Panc1 (cell line): ENCODE results near the gene NKD1. TPM values are rescaled to one million over a fixed set of nuclear protein-coding genes. Genes with fewer than 3 reads are reported as not detected.

Experiments used
- ATAC-seq: fragments of 200-7000 bp; cut with Tn5 transposase; 2 replicates; pipeline ENCODE4 v1.9.1; 2020; ENCODE audit warnings: mild to moderate bottlenecking, moderate library complexity
- BruUV-seq: library from RNA; stranded (reverse); fragments of 400-500 nt; replicated peaks from 2 replicates; lab custom pipeline; 2021; lab: Mats Ljungman, UMichigan
- CTCF ChIA-PET: fragments of 300-600 bp; sonication (Branson Sonifier 250); formaldehyde crosslinking; loops from one replicate; lab custom pipeline; 2022; ENCODE audit warnings: antibody characterized with exemption; lab: Charles Lee
- POLR2A ChIA-PET: fragments of 300-600 bp; sonication (Branson Sonifier 250); formaldehyde crosslinking; loops from one replicate; lab custom pipeline; 2022; ENCODE audit warnings: antibody characterized with exemption; lab: Charles Lee
- DNase-seq: peaks from one replicate; pipeline ENCODE4 v3.0.0-alpha.2; 2010; ENCODE audit warnings: low read depth, low spot score
- H3K27ac ChIP-seq: 2 replicates; pipeline ENCODE4 v1.5.1; 2011; ENCODE audit warnings: mild to moderate bottlenecking, low read length, inconsistent platforms
- H3K27me3 ChIP-seq: fragments of 200-500 bp; sonication (Bioruptor generic); 2 replicates; pipeline ENCODE4 v1.6.0; 2014; ENCODE audit warnings: low read length, inconsistent platforms; ENCODE audit not compliant: control insufficient read depth, insufficient read depth
- H3K36me3 ChIP-seq: fragments of 200-500 bp; sonication (Bioruptor generic); 2 replicates; pipeline ENCODE4 v1.5.1; 2014; ENCODE audit warnings: inconsistent platforms, mild to moderate bottlenecking, low read length, moderate library complexity; ENCODE audit not compliant: control insufficient read depth, insufficient read depth
- H3K4me1 ChIP-seq: 2 replicates; pipeline ENCODE4 v1.5.1; 2011; ENCODE audit warnings: inconsistent platforms, mild to moderate bottlenecking, low read length, moderate library complexity; ENCODE audit not compliant: control insufficient read depth, insufficient read depth
- H3K4me3 ChIP-seq, 2 experiments: 2 replicates each; pipeline ENCODE4 v1.5.1; 2011 to 2012; ENCODE audit warnings: low read depth in 2 of 2, low read length in 2 of 2, mild to moderate bottlenecking in 2 of 2, inconsistent platforms in 1 of 2, moderate library complexity in 1 of 2
- H3K9me3 ChIP-seq: fragments of 200-500 bp; sonication (Bioruptor generic); 2 replicates; pipeline ENCODE4 v1.5.1; 2014; ENCODE audit warnings: low read depth, mild to moderate bottlenecking, inconsistent platforms, low read length, moderate library complexity; ENCODE audit not compliant: control insufficient read depth, insufficient read depth
- CTCF ChIP-seq: fragments of 450-650 bp; IDR thresholded peaks from 2 replicates; pipeline ENCODE4 v1.5.1; 2017; ENCODE audit warnings: mild to moderate bottlenecking
- POLR2AphosphoS5 ChIP-seq: IDR thresholded peaks from 2 replicates; pipeline ENCODE4 v1.6.1; 2012; ENCODE audit warnings: mild to moderate bottlenecking, low read depth, low read length, moderate library complexity
- SIN3A ChIP-seq: IDR thresholded peaks from 2 replicates; pipeline ENCODE4 v1.6.1; 2012; ENCODE audit warnings: low read depth, mild to moderate bottlenecking, low read length, moderate library complexity, borderline replicate concordance; ENCODE audit not compliant: insufficient read depth
- TCF7L2 ChIP-seq: IDR thresholded peaks from 2 replicates; pipeline ENCODE4 v1.6.1; 2011; ENCODE audit warnings: mild to moderate bottlenecking, low read depth, low read length, inconsistent platforms
- in situ Hi-C: cut with HindIII; loops from 2 replicates; pipeline ENCODE4 v1.10.0; 2016; ENCODE audit warnings: low sequenced_read_pairs, low pct_unique_long_range_greater_than_20kb
- intact Hi-C: fragments of 100-400 bp; cut with micrococcal nuclease; formaldehyde crosslinking; loops from one replicate; pipeline ENCODE4 v1.10.0; 2022; ENCODE audit not compliant: unreplicated experiment
- total RNA-seq: library from RNA; stranded (reverse); gene quantifications from one replicate; pipeline ENCODE4 v1.2.1, GENCODE V29; 2021; ENCODE audit not compliant: unreplicated experiment
- TF ChIP-seq, protein P1 (sequence below), 2 experiments: IDR thresholded peaks; 2 replicates each; pipeline ENCODE4 v1.6.1; 2011 to 2012; ENCODE audit warnings: low read depth in 2 of 2, control low read depth in 1 of 2, low read length in 1 of 2, mild to moderate bottlenecking in 1 of 2, moderate library complexity in 1 of 2; ENCODE audit not compliant: insufficient read depth in 1 of 2

NKD1 gene
- total RNA-seq, 1 experiment from 2014 or later = 0.18 TPM

DNA sequence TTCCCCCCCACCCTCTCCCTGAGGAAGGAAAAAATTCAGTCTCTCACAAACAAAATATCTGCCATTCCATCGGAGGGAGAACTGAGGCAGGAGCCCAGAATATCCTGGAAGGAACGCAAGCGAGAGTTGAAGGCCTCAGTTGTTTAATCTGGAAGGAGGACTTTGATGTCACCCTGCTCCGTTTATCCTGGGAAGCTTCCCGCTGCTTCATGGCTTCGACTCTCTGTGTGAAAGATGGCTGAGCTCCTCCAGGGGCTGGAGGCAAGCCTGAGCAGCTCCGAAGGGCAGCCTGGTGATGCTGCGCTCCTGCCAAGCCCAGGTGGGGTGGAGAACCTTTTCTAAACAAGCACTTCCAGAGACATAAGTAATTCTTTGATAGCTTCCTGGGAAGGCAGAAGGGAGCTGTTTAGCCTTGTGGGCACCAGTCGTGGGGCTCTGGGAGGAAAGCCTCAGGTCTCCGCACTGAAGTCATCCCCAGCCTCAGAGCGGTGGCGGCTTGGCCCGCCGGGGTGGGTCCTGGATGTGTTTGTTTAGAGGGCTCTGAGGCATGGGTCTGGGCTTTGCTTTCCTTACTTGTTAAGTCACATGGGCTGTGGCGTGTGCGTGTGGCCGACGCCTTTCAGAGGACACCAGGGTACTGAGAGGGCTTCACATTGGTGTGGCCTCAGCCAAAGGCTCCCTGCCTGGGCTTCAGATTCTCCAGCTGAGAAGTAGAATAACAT is 7.9 kb downstream of the NKD1 start:
- Histone ChIP-seq H3K36me3 (no peaks in the 10 kb centered on the region), H3K9me3 (no peaks in the 10 kb centered on the region), H3K27me3 (no peaks in the 10 kb centered on the region), H3K4me1 (no peaks in the 10 kb centered on the region), H3K27ac (no peak overlapping the region), H3K4me3 (no peak overlapping the region)
- in situ Hi-C loops = no loop called here
- DNase-seq (no peak), ATAC-seq (no peak)
- ChIA-PET POLR2A (no interaction called here), CTCF (no interaction called here)
- intact Hi-C loops = no loop called here
- TF ChIP-seq, protein P1, sequence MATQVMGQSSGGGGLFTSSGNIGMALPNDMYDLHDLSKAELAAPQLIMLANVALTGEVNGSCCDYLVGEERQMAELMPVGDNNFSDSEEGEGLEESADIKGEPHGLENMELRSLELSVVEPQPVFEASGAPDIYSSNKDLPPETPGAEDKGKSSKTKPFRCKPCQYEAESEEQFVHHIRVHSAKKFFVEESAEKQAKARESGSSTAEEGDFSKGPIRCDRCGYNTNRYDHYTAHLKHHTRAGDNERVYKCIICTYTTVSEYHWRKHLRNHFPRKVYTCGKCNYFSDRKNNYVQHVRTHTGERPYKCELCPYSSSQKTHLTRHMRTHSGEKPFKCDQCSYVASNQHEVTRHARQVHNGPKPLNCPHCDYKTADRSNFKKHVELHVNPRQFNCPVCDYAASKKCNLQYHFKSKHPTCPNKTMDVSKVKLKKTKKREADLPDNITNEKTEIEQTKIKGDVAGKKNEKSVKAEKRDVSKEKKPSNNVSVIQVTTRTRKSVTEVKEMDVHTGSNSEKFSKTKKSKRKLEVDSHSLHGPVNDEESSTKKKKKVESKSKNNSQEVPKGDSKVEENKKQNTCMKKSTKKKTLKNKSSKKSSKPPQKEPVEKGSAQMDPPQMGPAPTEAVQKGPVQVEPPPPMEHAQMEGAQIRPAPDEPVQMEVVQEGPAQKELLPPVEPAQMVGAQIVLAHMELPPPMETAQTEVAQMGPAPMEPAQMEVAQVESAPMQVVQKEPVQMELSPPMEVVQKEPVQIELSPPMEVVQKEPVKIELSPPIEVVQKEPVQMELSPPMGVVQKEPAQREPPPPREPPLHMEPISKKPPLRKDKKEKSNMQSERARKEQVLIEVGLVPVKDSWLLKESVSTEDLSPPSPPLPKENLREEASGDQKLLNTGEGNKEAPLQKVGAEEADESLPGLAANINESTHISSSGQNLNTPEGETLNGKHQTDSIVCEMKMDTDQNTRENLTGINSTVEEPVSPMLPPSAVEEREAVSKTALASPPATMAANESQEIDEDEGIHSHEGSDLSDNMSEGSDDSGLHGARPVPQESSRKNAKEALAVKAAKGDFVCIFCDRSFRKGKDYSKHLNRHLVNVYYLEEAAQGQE (IDR thresholded peaks at IDR 0.05; ENCODE audit: insufficient read depth in 1 of 2, low read depth in 2 of 2, low read length in 1 of 2) = no peak
- TF ChIP-seq SIN3A (no peak), CTCF (no peak)
- no TSS peak for BruUV-seq

- in situ Hi-C loops = no loop called here
- CTCF ChIA-PET = no interaction called here
Observed at GRCh38 chr16:50557046-50557445, 8.8 kb downstream of the NKD1 start.

More at GRCh38 chr16:50557046-50557445, 8.8 kb downstream of the NKD1 start:
- POLR2A ChIA-PET = no interaction called here
- DNase-seq = no peak
- no peaks in the 10 kb centered on the region for H3K9me3 ChIP-seq
- H3K36me3 ChIP-seq = no peaks in the 10 kb centered on the region
- intact Hi-C loops = no loop called here
- no peaks in the 10 kb centered on the region for H3K4me1 ChIP-seq
- ATAC-seq = no peak
- TF ChIP-seq POLR2AphosphoS5 (no peak), CTCF (no peak), TCF7L2 (no peak), SIN3A (no peak)
- TF ChIP-seq, protein P1 (IDR thresholded peaks at IDR 0.05; ENCODE audit: insufficient read depth in 1 of 2, low read depth in 2 of 2, low read length in 1 of 2) = no peak
- no peaks in the 10 kb centered on the region for H3K27me3 ChIP-seq
- no TSS peak for BruUV-seq
- H3K27ac ChIP-seq = no peak overlapping the region
- no peak overlapping the region for H3K4me3 ChIP-seq
